T-helper 9 cell (primary cell): ENCODE data around the gene OR12D1.
"Not testable (repeated sequence)": the region's sequence is repeated elsewhere in the genome, so short reads cannot be mapped to it uniquely, and the experiment has no call there.

Source experiments
- DNase-seq: peaks from one replicate; pipeline ENCODE4 v3.0.0-alpha.2; 2020
- total RNA-seq, 2 donors: gene quantifications; one replicate each; lab custom pipeline; 2026; lab: John Stamatoyannopoulos, UW

Gene OR12D1
- total RNA-seq, result 0 reads per million in 2 donors

DNA sequence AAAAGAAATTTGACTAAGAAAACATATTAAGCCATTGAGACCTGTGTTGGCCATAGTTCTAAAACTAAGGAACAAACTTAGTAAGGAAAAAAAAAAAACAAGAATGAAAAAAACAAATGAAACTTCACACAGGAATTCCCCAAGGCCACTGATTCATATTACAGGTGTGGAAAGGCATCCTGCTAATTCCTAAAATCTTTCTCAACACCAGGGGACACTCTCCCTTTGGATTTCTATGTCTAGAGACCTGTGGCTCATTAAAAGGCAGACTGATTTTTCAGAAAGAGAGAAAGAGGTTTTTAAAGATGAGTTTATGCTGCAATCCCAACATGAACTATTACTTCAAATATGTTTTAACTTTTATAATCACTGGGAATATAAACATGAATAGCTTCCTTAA, at the start of gene OR12D1:
Gene OR12D1, plus strand, starts transcription at position 341 of the 400 bp plus-strand sequence.
- no peak for DNase-seq

GRCh38 chr6:29368765-29369164, 46.0 kb upstream of the OR12D1 start, which contains the start of gene OR5V1:
TSS of gene OR5V1 (minus strand) at chr6:29368865. CDS start at chr6:29356195, 12,670 bp downstream.
- DNase-seq, result no peak

DNA sequence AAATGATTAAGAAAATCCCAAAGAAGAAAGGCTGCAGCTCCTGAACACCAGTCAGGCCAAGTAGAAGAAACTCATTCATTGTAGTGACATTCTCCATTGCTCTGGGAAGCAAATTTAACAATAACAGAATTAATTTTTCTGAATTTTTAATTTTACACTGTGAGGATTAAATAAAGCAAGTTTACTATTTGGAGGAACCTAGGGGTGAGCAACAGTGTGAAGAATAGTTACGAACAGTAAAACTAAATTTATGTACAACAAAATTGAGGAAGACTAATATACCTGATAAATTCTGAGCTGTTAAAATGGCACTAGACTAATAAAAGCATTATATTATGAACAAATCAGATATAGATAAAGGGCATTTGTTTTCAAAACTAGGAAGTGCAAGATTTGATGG, 39.5 kb upstream of the OR12D1 start, which contains the start of gene OR12D3:
Gene OR12D3, minus strand, starts transcription at position 101 of the 400 bp plus-strand sequence. Its CDS starts 4 bp downstream, at position 97.
- no peak for DNase-seq

DNA sequence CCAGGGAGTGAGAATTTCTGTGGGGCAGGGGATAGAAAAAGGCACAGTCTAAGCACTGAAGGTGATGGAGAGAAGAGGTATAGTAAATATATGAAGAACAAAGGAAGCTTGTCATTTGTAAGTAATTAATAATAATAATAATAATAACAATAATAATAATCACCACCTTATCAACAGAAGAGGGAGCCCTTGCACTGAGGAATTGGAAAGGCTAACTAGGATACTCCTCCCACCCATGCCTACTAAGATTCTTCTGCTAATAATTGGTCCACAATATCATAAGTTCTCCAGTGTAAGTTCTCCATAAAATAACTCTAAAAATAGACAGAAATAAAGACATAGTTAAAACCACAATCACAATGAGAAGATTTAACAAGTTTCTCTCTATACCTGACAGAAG, 38.7 kb upstream of the OR12D1 start:
- no peak for DNase-seq

- DNase-seq, result no peak
Measured at GRCh38 chr6:29388533-29388932, 26.2 kb upstream of the OR12D1 start.

GRCh38 chr6:29395331-29395730, 19.4 kb upstream of the OR12D1 start, which contains the start of gene OR12D2:
TSS of gene OR12D2 (plus strand) at chr6:29395631. CDS start at chr6:29396700, 1,069 bp downstream.
- DNase-seq, result no peak

DNA sequence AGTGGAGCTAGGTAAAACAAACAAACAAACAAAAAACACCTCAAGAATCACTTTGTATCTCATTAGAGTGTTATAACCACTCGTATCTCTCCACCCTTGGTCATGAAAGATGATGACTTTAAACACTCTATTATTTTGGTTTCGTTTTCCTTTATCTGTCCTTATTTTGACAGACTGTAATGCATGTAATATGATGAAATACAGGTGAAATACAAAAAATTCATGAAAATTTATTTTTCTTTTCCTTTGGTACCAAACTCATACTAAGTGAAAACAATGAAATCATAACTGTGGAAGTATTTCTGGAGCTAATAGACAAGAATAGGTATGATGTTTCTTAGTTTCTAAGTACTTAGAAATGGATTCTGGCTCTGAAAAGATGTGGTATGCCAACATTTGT, 15.2 kb upstream of the OR12D1 start:
- no peak for DNase-seq

- DNase-seq, result no peak
Measured at GRCh38 chr6:29403801-29404200, 10.9 kb upstream of the OR12D1 start.

DNA sequence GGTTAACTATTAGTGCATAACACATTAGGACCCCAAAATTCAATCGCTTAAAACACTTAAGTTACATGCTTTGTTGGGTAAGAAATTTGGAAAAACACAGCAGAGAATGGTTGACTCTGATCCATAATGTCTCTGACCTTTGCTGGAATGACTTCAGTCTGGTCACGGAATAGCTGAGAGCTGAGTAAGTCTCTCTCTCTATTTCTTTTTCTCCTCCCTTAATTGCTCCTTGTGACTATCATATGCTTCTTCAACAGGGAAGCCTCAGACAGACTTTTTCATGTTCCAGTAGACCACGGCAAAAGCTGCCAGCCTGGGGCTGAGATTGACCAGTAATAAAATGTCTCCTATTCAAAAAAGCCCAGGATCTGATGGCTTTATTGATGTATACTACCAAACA, 4.8 kb downstream of the OR12D1 start:
- no peak for DNase-seq

GRCh38 chr6:29424168-29424567, 9.4 kb downstream of the OR12D1 start:
- no peak for DNase-seq

DNA sequence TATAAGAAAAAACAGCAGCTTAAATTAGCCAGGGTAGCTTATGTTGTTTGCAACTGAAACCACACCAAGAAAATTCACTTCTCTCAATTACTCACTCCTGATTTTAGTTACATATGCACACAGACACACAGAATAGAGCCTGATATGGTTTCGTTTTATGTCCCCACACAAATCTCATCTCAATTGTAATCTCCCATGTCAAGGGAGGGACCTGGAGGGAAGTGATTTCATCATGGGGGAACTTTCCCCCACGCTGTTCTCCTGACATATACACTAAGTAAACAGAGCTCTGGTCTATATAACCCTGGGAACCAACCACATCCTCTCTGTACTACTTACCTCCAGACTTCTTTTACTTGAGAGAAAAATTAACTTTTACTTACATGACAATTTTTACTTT, 9.8 kb downstream of the OR12D1 start:
- no peak for DNase-seq

GRCh38 chr6:29425075-29425474, 10.3 kb downstream of the OR12D1 start:
- DNase-seq, result no peak

- DNase-seq, result no peak
Measured at GRCh38 chr6:29426654-29427053, 11.9 kb downstream of the OR12D1 start.

- not testable (repeated sequence) for DNase-seq
Measured at GRCh38 chr6:29436730-29437129, 22.0 kb downstream of the OR12D1 start.

- no peak for DNase-seq
Measured at GRCh38 chr6:29439006-29439405, 24.3 kb downstream of the OR12D1 start, which contains the start of gene OR10C1. TSS of gene OR10C1 (plus strand) at chr6:29439306. CDS start at chr6:29440016, 710 bp downstream.

GRCh38 chr6:29442719-29443118, 28.0 kb downstream of the OR12D1 start:
- DNase-seq, result no peak

DNA sequence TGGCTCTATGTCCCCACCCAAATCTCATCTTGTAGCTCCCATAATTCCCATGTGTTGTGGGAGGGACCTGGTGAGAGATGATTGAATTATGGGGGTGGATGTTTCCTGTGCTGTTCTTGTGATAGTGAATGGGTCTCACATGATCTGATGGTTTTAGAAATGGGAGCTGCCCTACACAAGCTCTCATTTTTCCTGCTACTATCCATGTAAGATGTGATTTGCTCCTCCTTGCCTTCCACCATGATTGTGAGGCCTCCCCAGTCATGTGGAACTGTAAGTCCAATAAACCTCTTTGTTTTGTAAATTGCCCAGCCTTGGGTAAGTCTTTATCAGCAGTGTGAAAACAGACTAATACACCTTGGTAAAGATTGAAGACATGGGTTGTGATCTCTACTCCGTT, 29.3 kb downstream of the OR12D1 start:
- not testable (repeated sequence) for DNase-seq

DNA sequence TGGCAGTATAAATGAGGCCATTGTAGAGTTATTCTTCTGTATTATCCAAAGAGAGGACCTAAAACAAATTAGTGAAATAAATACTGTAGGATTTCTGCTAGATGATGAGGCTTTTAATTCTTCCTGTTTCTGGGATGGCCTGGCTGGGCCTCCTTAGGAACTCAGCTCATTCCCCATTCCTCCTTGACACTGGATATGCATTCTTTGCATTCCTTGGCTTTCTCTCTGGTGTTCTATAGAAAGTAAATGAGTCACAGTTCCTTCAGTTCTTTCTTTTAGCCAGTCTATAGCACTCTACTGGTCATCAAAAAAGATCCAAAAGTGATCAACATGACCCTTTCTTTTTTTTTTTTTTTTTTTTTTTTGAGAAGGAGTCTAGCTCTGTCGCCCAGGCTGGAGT, 32.9 kb downstream of the OR12D1 start:
- no peak for DNase-seq

DNA sequence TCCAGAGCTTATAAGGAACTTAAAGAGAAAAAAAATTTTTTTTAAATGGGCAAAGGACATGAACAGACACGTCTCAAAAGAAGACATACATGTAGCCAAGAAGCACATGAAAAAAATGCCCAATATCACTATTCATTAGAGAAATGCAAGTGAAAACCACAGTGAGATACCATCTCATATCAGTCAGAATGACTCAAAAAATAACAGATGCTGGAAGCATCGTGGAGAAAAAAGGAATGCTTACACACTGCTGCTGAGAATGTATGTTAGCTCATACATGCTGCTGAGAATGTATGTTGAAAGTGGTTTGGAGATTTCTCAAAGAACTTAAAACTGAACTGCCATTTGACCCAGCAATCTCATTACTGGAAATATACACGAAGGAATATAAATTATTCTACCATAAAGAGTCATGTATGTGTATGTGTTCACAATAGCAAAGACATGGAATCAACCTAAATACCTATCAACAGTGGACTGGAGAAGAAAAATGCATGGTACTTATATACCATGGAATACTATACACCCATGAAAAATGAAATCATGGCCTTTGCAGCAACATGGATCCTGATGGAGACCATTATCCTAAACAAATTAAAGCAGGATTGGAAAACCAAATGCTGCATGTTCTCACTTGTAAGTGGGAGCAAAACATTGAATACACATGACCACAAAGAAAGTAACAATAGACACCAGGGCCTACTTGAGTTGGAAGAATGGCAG, 36.9 kb downstream of the OR12D1 start:
- no peak for DNase-seq

DNA sequence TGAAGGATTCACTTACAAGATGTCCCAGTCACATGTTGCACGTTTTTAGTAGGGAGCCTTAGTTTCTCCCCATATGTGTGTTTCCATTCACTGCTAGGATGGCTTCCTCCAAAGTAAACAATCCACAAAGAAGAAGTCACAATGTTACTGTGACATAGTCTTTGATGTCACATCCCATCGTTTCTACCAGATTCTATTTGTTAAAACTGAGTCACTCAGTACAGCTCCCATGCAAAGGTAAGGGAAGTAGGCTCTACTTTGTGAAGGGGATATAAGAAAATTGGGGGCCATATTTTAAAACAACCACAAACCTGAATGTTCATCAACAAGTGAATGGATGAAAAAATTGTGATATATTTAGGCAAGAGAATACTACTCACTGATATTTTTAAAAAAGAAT, 42.2 kb downstream of the OR12D1 start, which contains the start of the genes OR11A1 and OR2H1:
Gene OR11A1, minus strand, starts transcription at position 101 of the 400 bp plus-strand sequence. CDS start 29,430 bp downstream, outside the sequence.
Gene OR2H1, plus strand, starts transcription at position 185 of the 400 bp plus-strand sequence. CDS start 4,615 bp downstream, outside the sequence.
- no peak for DNase-seq

GRCh38 chr6:29461021-29461814, 46.5 kb downstream of the OR12D1 start:
- no peak for DNase-seq

DNA sequence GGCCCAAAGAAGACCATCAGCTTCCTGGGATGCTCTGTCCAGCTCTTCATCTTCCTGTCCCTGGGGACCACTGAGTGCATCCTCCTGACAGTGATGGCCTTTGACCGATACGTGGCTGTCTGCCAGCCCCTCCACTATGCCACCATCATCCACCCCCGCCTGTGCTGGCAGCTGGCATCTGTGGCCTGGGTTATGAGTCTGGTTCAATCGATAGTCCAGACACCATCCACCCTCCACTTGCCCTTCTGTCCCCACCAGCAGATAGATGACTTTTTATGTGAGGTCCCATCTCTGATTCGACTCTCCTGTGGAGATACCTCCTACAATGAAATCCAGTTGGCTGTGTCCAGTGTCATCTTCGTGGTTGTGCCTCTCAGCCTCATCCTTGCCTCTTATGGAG, 47.3 kb downstream of the OR12D1 start:
- no peak for DNase-seq

GRCh38 chr6:29465279-29465678, 50.6 kb downstream of the OR12D1 start:
- no peak for DNase-seq
